HEK293 (cell line): ENCODE data around the gene IPO13.

Experiments
- CTCF ChIA-PET: fragments of 350-600 bp; formaldehyde crosslinking; extraction: SDS; loops from one replicate; lab custom pipeline; 2021; ENCODE audit warnings: antibody characterized with exemption; lab: Yijun Ruan, JAX
- POLR2A ChIA-PET: fragments of 300-600 bp; formaldehyde crosslinking; extraction: SDS; loops from one replicate; lab custom pipeline; 2020; ENCODE audit warnings: antibody characterized with exemption, inconsistent platforms; lab: Yijun Ruan, JAX
- H3K27ac ChIP-seq: fragments of 200-500 bp; sonication (Bioruptor generic); 2 replicates; pipeline ENCODE4 v1.5.1; 2014; ENCODE audit warnings: low read depth, low read length, control low read depth, inconsistent platforms; ENCODE audit errors: extremely low read depth
- H3K36me3 ChIP-seq, 2 experiments: fragments of 200-500 bp in 1 of 2; sonication (Bioruptor generic) in 1 of 2; 1 replicate in 1 of 2; 2 replicates in 1 of 2; pipeline ENCODE4 v1.5.1; 2014 to 2017; ENCODE audit warnings: inconsistent platforms in 2 of 2, low read length in 2 of 2; ENCODE audit not compliant: control insufficient read depth in 2 of 2, insufficient read depth in 1 of 2
- H3K4me1 ChIP-seq: fragments of 200-500 bp; sonication (Bioruptor generic); 2 replicates; pipeline ENCODE4 v1.5.1; 2014; ENCODE audit warnings: mild to moderate bottlenecking, low read length, inconsistent platforms; ENCODE audit not compliant: control insufficient read depth, insufficient read depth
- H3K4me3 ChIP-seq: 2 replicates; pipeline ENCODE4 v1.5.1; 2011; ENCODE audit warnings: low read depth, mild to moderate bottlenecking, control low read depth, low read length, moderate library complexity
- H3K9me3 ChIP-seq: fragments of 200-500 bp; sonication (Bioruptor generic); 2 replicates; pipeline ENCODE4 v1.5.1; 2014; ENCODE audit warnings: low read depth, low read length, inconsistent platforms; ENCODE audit not compliant: control insufficient read depth, insufficient read depth
- BCL11B ChIP-seq: fragments of 450-650 bp; formaldehyde crosslinking; IDR thresholded peaks from 2 replicates; pipeline ENCODE4 v1.5.1; 2016; ENCODE audit warnings: low read depth, missing biosample characterization, missing genetic modification characterization
- KLF1 ChIP-seq: fragments of 450-650 bp; formaldehyde crosslinking; IDR thresholded peaks from 2 replicates; pipeline ENCODE4 v1.5.1; 2016; ENCODE audit warnings: missing biosample characterization, missing genetic modification characterization
- MEIS1 ChIP-seq: sonication (generic); formaldehyde crosslinking; IDR thresholded peaks from 2 replicates; pipeline ENCODE4 v1.8.1; 2022; ENCODE audit warnings: missing genetic modification reagents, mild to moderate bottlenecking, borderline replicate concordance
- PRDM4 ChIP-seq: fragments of 450-650 bp; formaldehyde crosslinking; IDR thresholded peaks from 2 replicates; pipeline ENCODE4 v1.5.1; 2017; ENCODE audit warnings: missing biosample characterization, missing genetic modification characterization
- TCF7L2 ChIP-seq: IDR thresholded peaks from 2 replicates; pipeline ENCODE4 v1.6.1; 2011; ENCODE audit warnings: low read depth, mild to moderate bottlenecking, inconsistent platforms, low read length, moderate library complexity, borderline replicate concordance
- TRIM28 ChIP-seq: IDR thresholded peaks from 2 replicates; pipeline ENCODE4 v1.6.1; 2011; ENCODE audit warnings: low read length, control low read depth, borderline replicate concordance
- WT1 ChIP-seq: fragments of 450-650 bp; formaldehyde crosslinking; IDR thresholded peaks from 2 replicates; pipeline ENCODE4 v1.5.1; 2016; ENCODE audit warnings: missing biosample characterization, missing genetic modification characterization
- ZNF157 ChIP-seq: fragments of 450-650 bp; formaldehyde crosslinking; IDR thresholded peaks from 2 replicates; pipeline ENCODE4 v1.5.1; 2016; ENCODE audit warnings: missing biosample characterization, missing genetic modification characterization
- ZNF23 ChIP-seq: fragments of 450-650 bp; formaldehyde crosslinking; IDR thresholded peaks from 2 replicates; pipeline ENCODE4 v1.5.1; 2016; ENCODE audit warnings: missing biosample characterization, missing genetic modification characterization, borderline replicate concordance
- ZNF280C ChIP-seq: fragments of 450-650 bp; formaldehyde crosslinking; IDR thresholded peaks from 2 replicates; pipeline ENCODE4 v1.5.1; 2016; ENCODE audit warnings: missing biosample characterization, missing genetic modification characterization
- ZNF350 ChIP-seq: fragments of 450-650 bp; formaldehyde crosslinking; IDR thresholded peaks from 2 replicates; pipeline ENCODE4 v1.5.0; 2017; ENCODE audit warnings: missing biosample characterization, mild to moderate bottlenecking, missing genetic modification characterization
- ZNF48 ChIP-seq: fragments of 450-650 bp; formaldehyde crosslinking; IDR thresholded peaks from 2 replicates; pipeline ENCODE4 v1.5.1; 2016; ENCODE audit warnings: missing biosample characterization, missing genetic modification characterization
- ZNF501 ChIP-seq: fragments of 450-650 bp; formaldehyde crosslinking; IDR thresholded peaks from 2 replicates; pipeline ENCODE4 v1.5.1; 2016; ENCODE audit warnings: missing biosample characterization, missing genetic modification characterization
- ZNF514 ChIP-seq: fragments of 450-650 bp; formaldehyde crosslinking; IDR thresholded peaks from 2 replicates; pipeline ENCODE4 v1.5.1; 2016; ENCODE audit warnings: missing biosample characterization, missing genetic modification characterization
- ZNF677 ChIP-seq: fragments of 450-650 bp; IDR thresholded peaks from 2 replicates; pipeline ENCODE4 v1.5.0; 2018; ENCODE audit warnings: missing biosample characterization, mild to moderate bottlenecking, missing genetic modification characterization, moderate library complexity
- ZNF707 ChIP-seq: fragments of 450-650 bp; formaldehyde crosslinking; IDR thresholded peaks from 2 replicates; pipeline ENCODE4 v1.5.1; 2016; ENCODE audit warnings: missing biosample characterization, missing genetic modification characterization
- ZNF76 ChIP-seq: fragments of 450-650 bp; formaldehyde crosslinking; IDR thresholded peaks from 2 replicates; pipeline ENCODE4; 2016; ENCODE audit warnings: low read depth, missing biosample characterization, missing genetic modification characterization, borderline replicate concordance
- ZNF777 ChIP-seq: fragments of 450-650 bp; formaldehyde crosslinking; IDR thresholded peaks from 2 replicates; pipeline ENCODE4 v1.5.1; 2017; ENCODE audit warnings: missing biosample characterization, missing genetic modification characterization, borderline replicate concordance
- ZNF792 ChIP-seq: fragments of 450-650 bp; formaldehyde crosslinking; IDR thresholded peaks from 2 replicates; pipeline ENCODE4 v1.5.1; 2016; ENCODE audit warnings: missing biosample characterization, missing genetic modification characterization
- ZNF843 ChIP-seq: fragments of 450-650 bp; formaldehyde crosslinking; IDR thresholded peaks from 2 replicates; pipeline ENCODE4 v1.5.1; 2016; ENCODE audit warnings: missing biosample characterization, missing genetic modification characterization
- ZXDB ChIP-seq: fragments of 450-650 bp; formaldehyde crosslinking; IDR thresholded peaks from 2 replicates; pipeline ENCODE4 v1.5.1; 2016; ENCODE audit warnings: missing biosample characterization, missing genetic modification characterization
- TF ChIP-seq, protein P1 (sequence below): fragments of 450-650 bp; formaldehyde crosslinking; conservative IDR thresholded peaks from 2 replicates; pipeline ENCODE4 v1.5.1; 2016; ENCODE audit warnings: low read depth, missing biosample characterization, missing genetic modification characterization
- TF ChIP-seq, protein P2 (sequence below): fragments of 450-650 bp; formaldehyde crosslinking; optimal IDR thresholded peaks from 2 replicates; pipeline ENCODE3; 2016; ENCODE audit warnings: missing biosample characterization, mild to moderate bottlenecking, missing genetic modification characterization
- TF ChIP-seq, protein P3 (sequence below): fragments of 450-650 bp; formaldehyde crosslinking; IDR thresholded peaks from 2 replicates; pipeline ENCODE4 v1.5.1; 2016; ENCODE audit warnings: missing biosample characterization, missing genetic modification characterization

The IPO13 gene

GRCh38 chr1:43954036-43954435 is 7.3 kb downstream of the IPO13 start:
- ChIA-PET POLR2A (no interaction called here), CTCF (no interaction called here)
- H3K27ac ChIP-seq, result no peak overlapping the region
- no peaks in the 10 kb centered on the region for H3K9me3 ChIP-seq
- peaks cover 0 to 68% of the 10 kb centered on the region in 2 experiments; a peak in 1 of 3 replicates for H3K36me3 ChIP-seq
- peaks cover 7% of the 10 kb centered on the region for H3K4me1 ChIP-seq
- no peak for TF ChIP-seq MEIS1 (CRISPR knock-in tag)
- TF ChIP-seq ZNF23 (tag by site-specific recombination), result no peak
- no peak for TF ChIP-seq ZXDB (tag by site-specific recombination)
- TF ChIP-seq ZNF777 (tag by site-specific recombination), result no peak
- TF ChIP-seq ZNF157 (tag by site-specific recombination), result no peak
- TF ChIP-seq ZNF792 (tag by site-specific recombination), result no peak
- TF ChIP-seq PRDM4 (tag by site-specific recombination), result no peak
- TF ChIP-seq ZNF677, result no peak
- TF ChIP-seq ZNF501 (tag by site-specific recombination), result no peak
- no peak overlapping the region for H3K4me3 ChIP-seq

GRCh38 chr1:43956234-43956633 is 9.5 kb downstream of the IPO13 start:
- ChIA-PET POLR2A (interaction anchor here (0.7 kb wide), 1 partner anchor 9 kb away, joined by 6 read pairs; no protein-coding TSS in a partner anchor), CTCF (no interaction called here)
- H3K4me1 ChIP-seq, result peaks cover 7% of the 10 kb centered on the region
- H3K27ac ChIP-seq, result no peak overlapping the region
- H3K36me3 ChIP-seq, result peaks cover 0 to 68% of the 10 kb centered on the region in 2 experiments; a peak in 1 of 3 replicates
- H3K4me3 ChIP-seq, result no peak overlapping the region
- H3K9me3 ChIP-seq, result no peaks in the 10 kb centered on the region
- no peak for TF ChIP-seq ZNF48 (tag by site-specific recombination)
- TF ChIP-seq BCL11B, result no peak
- TF ChIP-seq, protein P1, sequence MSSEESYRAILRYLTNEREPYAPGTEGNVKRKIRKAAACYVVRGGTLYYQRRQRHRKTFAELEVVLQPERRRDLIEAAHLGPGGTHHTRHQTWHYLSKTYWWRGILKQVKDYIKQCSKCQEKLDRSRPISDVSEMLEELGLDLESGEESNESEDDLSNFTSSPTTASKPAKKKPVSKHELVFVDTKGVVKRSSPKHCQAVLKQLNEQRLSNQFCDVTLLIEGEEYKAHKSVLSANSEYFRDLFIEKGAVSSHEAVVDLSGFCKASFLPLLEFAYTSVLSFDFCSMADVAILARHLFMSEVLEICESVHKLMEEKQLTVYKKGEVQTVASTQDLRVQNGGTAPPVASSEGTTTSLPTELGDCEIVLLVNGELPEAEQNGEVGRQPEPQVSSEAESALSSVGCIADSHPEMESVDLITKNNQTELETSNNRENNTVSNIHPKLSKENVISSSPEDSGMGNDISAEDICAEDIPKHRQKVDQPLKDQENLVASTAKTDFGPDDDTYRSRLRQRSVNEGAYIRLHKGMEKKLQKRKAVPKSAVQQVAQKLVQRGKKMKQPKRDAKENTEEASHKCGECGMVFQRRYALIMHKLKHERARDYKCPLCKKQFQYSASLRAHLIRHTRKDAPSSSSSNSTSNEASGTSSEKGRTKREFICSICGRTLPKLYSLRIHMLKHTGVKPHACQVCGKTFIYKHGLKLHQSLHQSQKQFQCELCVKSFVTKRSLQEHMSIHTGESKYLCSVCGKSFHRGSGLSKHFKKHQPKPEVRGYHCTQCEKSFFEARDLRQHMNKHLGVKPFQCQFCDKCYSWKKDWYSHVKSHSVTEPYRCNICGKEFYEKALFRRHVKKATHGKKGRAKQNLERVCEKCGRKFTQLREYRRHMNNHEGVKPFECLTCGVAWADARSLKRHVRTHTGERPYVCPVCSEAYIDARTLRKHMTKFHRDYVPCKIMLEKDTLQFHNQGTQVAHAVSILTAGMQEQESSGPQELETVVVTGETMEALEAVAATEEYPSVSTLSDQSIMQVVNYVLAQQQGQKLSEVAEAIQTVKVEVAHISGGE (tag by site-specific recombination), result no peak
- no peak for TF ChIP-seq KLF1
- no peak for TF ChIP-seq ZNF707
- TF ChIP-seq TRIM28, result no peak
- TF ChIP-seq WT1 (tag by site-specific recombination), result no peak
- TF ChIP-seq ZNF280C (tag by site-specific recombination), result no peak
- no peak for TF ChIP-seq TCF7L2
- no peak for TF ChIP-seq ZNF76 (tag by site-specific recombination)
- TF ChIP-seq ZXDB (tag by site-specific recombination), result no peak
- no peak for TF ChIP-seq ZNF843
- TF ChIP-seq ZNF514 (tag by site-specific recombination), result no peak
- TF ChIP-seq ZNF350 (tag by site-specific recombination), result no peak
- TF ChIP-seq, protein P2, sequence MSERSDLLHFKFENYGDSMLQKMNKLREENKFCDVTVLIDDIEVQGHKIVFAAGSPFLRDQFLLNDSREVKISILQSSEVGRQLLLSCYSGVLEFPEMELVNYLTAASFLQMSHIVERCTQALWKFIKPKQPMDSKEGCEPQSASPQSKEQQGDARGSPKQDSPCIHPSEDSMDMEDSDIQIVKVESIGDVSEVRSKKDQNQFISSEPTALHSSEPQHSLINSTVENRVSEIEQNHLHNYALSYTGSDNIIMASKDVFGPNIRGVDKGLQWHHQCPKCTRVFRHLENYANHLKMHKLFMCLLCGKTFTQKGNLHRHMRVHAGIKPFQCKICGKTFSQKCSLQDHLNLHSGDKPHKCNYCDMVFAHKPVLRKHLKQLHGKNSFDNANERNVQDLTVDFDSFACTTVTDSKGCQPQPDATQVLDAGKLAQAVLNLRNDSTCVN (tag by site-specific recombination), result no peak
- TF ChIP-seq, protein P3, sequence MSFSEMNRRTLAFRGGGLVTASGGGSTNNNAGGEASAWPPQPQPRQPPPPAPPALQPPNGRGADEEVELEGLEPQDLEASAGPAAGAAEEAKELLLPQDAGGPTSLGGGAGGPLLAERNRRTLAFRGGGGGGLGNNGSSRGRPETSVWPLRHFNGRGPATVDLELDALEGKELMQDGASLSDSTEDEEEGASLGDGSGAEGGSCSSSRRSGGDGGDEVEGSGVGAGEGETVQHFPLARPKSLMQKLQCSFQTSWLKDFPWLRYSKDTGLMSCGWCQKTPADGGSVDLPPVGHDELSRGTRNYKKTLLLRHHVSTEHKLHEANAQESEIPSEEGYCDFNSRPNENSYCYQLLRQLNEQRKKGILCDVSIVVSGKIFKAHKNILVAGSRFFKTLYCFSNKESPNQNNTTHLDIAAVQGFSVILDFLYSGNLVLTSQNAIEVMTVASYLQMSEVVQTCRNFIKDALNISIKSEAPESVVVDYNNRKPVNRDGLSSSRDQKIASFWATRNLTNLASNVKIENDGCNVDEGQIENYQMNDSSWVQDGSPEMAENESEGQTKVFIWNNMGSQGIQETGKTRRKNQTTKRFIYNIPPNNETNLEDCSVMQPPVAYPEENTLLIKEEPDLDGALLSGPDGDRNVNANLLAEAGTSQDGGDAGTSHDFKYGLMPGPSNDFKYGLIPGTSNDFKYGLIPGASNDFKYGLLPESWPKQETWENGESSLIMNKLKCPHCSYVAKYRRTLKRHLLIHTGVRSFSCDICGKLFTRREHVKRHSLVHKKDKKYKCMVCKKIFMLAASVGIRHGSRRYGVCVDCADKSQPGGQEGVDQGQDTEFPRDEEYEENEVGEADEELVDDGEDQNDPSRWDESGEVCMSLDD (tag by site-specific recombination), result no peak
